CD4-positive, alpha-beta memory T cell (primary cell): ENCODE measurements around the gene ENDOV. TPM values are rescaled to one million over a fixed set of nuclear protein-coding genes. Genes with fewer than 3 reads are reported as not detected.
A peak's percentile ranks its signal among the peaks of the same experiment; 100 is the strongest.

Experiments
- CTCF ChIA-PET: fragments of 350-600 bp; sonication (Branson Sonifier 250); formaldehyde crosslinking; loops from one replicate; lab custom pipeline; 2021; ENCODE audit warnings: inconsistent platforms; ENCODE audit not compliant: partially characterized antibody; lab: Charles Lee
- POLR2A ChIA-PET: fragments of 350-600 bp; sonication (Branson Sonifier 250); formaldehyde crosslinking; loops from one replicate; lab custom pipeline; 2021; ENCODE audit not compliant: partially characterized antibody; lab: Charles Lee
- DNase-seq, 5 donors: peaks; one replicate each; pipeline versions ENCODE4 v3.0.0 to v3.0.0-alpha.2; 2020 to 2022; ENCODE audit warnings: mixed read lengths in 1 of 5
- H3K27ac ChIP-seq: one replicate; pipeline ENCODE4 v1.7.0; 2013; ENCODE audit warnings: low read depth, low read length
- H3K27me3 ChIP-seq: 2 replicates; pipeline ENCODE4 v1.7.0; 2013; ENCODE audit warnings: mild to moderate bottlenecking, low read length, moderate library complexity; ENCODE audit not compliant: insufficient read depth
- H3K36me3 ChIP-seq: 2 replicates; pipeline ENCODE4 v1.7.0; 2013; ENCODE audit warnings: mild to moderate bottlenecking, low read length, moderate library complexity; ENCODE audit not compliant: insufficient read depth
- H3K4me1 ChIP-seq: 2 replicates; pipeline ENCODE4 v1.7.0; 2013; ENCODE audit warnings: mild to moderate bottlenecking, low read length, moderate library complexity; ENCODE audit not compliant: insufficient read depth
- H3K4me3 ChIP-seq, 2 donors: one replicate each; pipeline ENCODE4 v1.7.0; 2013; ENCODE audit warnings: low read length in 2 of 2, mild to moderate bottlenecking in 1 of 2
- H3K9me3 ChIP-seq, 2 donors: one replicate each; pipeline ENCODE4 v1.7.0; 2013; ENCODE audit warnings: low read length in 2 of 2, control low read depth in 1 of 2; ENCODE audit not compliant: control insufficient read depth in 1 of 2
- H3K27ac Mint-ChIP-seq, 7 donors: one replicate each; pipeline ENCODE4 v1.8.0; 2020 to 2021; ENCODE audit warnings: mixed read lengths in 7 of 7, mild to moderate bottlenecking in 6 of 7, inconsistent platforms in 3 of 7, moderate library complexity in 3 of 7
- H3K27me3 Mint-ChIP-seq, 2 donors: one replicate each; pipeline ENCODE4 v1.8.0; 2020 to 2021; ENCODE audit warnings: mixed read lengths in 2 of 2
- H3K36me3 Mint-ChIP-seq, 2 donors: one replicate each; pipeline ENCODE4 v1.8.0; 2020 to 2021; ENCODE audit warnings: mixed read lengths in 2 of 2, inconsistent platforms in 1 of 2, mild to moderate bottlenecking in 1 of 2
- H3K4me1 Mint-ChIP-seq, 4 donors: one replicate each; pipeline ENCODE4 v1.8.0; 2020 to 2021; ENCODE audit warnings: mixed read lengths in 4 of 4, mild to moderate bottlenecking in 1 of 4
- H3K4me3 Mint-ChIP-seq, 8 donors: one replicate each; pipeline ENCODE4 v1.8.0; 2020 to 2021; ENCODE audit warnings: mixed read lengths in 8 of 8, mild to moderate bottlenecking in 7 of 8, moderate library complexity in 6 of 8, inconsistent platforms in 3 of 8
- H3K9me3 Mint-ChIP-seq, 8 donors: one replicate each; pipeline ENCODE4 v1.8.0; 2020 to 2021; ENCODE audit warnings: mixed read lengths in 8 of 8, mild to moderate bottlenecking in 5 of 8, inconsistent platforms in 3 of 8, moderate library complexity in 1 of 8
- intact Hi-C: fragments of 100-400 bp; cut with micrococcal nuclease; formaldehyde crosslinking; loops from one replicate; pipeline ENCODE4 v1.15.1; 2023
- polyA plus RNA-seq, 2 donors: library from polyadenylated mRNA; unstranded; fragments of 300-500 nt; fragmentation: Illumina TruSeq; gene quantifications; one replicate each; pipeline ENCODE4 v1.2.3, GENCODE V29; 2021
- total RNA-seq, 2 experiments: library from RNA; stranded (reverse); gene quantifications; one replicate each; pipeline ENCODE4 v1.2.3, GENCODE V29; 2021

ENDOV gene
- total and polyA plus RNA-seq, 4 experiments from 2014 or later: 10.1 to 25.5 (median 17.8) TPM

- Histone ChIP-seq H3K36me3 (no peaks in the 10 kb centered on the region), H3K4me1 (no peaks in the 10 kb centered on the region), H3K27me3 (no peaks in the 10 kb centered on the region), H3K4me3 (no peak overlapping the region), H3K9me3 (no peaks in the 10 kb centered on the region), H3K27ac (no peak overlapping the region)
- Mint-ChIP-seq H3K36me3 (peaks cover 0 to 9% of the 10 kb centered on the region in 2 donors), H3K9me3 (no peaks in the 10 kb centered on the region), H3K4me1 (no peaks in the 10 kb centered on the region), H3K27me3 (peaks cover 6 to 11% of the 10 kb centered on the region in 2 donors), H3K27ac (no peak overlapping the region), H3K4me3 (no peak overlapping the region)
- CTCF ChIA-PET: no interaction called here
- no peak for DNase-seq
- intact Hi-C loops: no loop called here
- POLR2A ChIA-PET: interaction anchor here (2.2 kb wide), 1 partner anchor 10 kb away, joined by 7 read pairs; no protein-coding TSS in a partner anchor
These were observed 29.6 kb downstream of the ENDOV start for GRCh38 chr17:80444644-80444979.

DNA sequence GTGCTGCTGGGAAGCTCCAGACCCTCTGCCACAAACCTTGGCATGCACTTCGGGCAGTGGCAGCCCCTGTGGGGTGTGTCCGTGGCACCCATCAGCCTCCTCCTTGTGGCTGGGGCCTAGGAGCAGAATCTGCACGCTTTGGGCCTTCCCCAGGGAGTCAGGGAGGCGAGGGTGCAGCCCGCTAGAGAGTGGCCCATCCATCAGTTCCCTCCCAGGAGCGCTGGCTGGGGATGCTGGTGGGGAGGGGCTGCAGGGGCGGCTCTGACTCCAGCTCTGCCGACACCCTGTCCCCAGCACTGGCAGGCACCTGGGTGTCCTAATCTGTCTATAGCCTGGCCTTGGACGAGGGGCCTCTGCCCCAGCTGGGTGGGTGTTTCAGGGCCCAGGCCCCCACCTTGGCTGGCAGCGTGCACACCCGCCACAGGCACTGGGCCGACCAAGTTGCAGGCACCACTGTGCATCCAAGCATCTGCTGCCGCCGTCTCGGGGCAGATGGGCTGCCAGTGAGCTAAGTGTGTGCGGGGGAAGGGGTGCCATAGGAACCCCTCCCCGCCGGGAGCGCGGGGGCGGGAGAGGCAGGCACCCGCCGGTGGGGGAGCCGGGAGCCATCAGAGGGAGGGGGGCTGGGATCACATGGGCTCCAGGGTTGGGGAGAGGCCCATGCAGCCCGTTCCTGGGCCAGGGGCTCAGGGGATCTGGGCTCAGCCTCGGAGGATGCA lies 30.2 kb downstream of the ENDOV start:
- peaks cover 6 to 11% of the 10 kb centered on the region in 2 donors for H3K27me3 Mint-ChIP-seq
- peaks cover 0 to 9% of the 10 kb centered on the region in 2 donors for H3K36me3 Mint-ChIP-seq
- DNase-seq: peak in 1 of 5 donors; percentile 9
- H3K27ac Mint-ChIP-seq: no peak overlapping the region
- Histone ChIP-seq H3K27ac (no peak overlapping the region), H3K4me3 (no peak overlapping the region), H3K27me3 (no peaks in the 10 kb centered on the region), H3K36me3 (no peaks in the 10 kb centered on the region), H3K9me3 (no peaks in the 10 kb centered on the region), H3K4me1 (no peaks in the 10 kb centered on the region)
- POLR2A ChIA-PET: interaction anchor here (2.2 kb wide), 1 partner anchor 10 kb away, joined by 7 read pairs; no protein-coding TSS in a partner anchor
- CTCF ChIA-PET: no interaction called here
- H3K4me3 Mint-ChIP-seq: no peak overlapping the region
- H3K9me3 Mint-ChIP-seq: no peaks in the 10 kb centered on the region
- intact Hi-C loops: no loop called here
- no peaks in the 10 kb centered on the region for H3K4me1 Mint-ChIP-seq

- Histone ChIP-seq H3K4me1 (no peaks in the 10 kb centered on the region), H3K4me3 (no peak overlapping the region), H3K36me3 (no peaks in the 10 kb centered on the region), H3K27ac (no peak overlapping the region), H3K9me3 (no peaks in the 10 kb centered on the region), H3K27me3 (no peaks in the 10 kb centered on the region)
- CTCF ChIA-PET: no interaction called here
- peaks cover 0 to 5% of the 10 kb centered on the region in 2 donors for H3K36me3 Mint-ChIP-seq
- H3K27me3 Mint-ChIP-seq: peaks cover 6 to 8% of the 10 kb centered on the region in 2 donors
- H3K4me1 Mint-ChIP-seq: no peaks in the 10 kb centered on the region
- POLR2A ChIA-PET: interaction anchor here (2.2 kb wide), 1 partner anchor 9 kb away, joined by 7 read pairs; no protein-coding TSS in a partner anchor
- no peaks in the 10 kb centered on the region for H3K9me3 Mint-ChIP-seq
- H3K27ac Mint-ChIP-seq: no peak overlapping the region
- intact Hi-C loops: no loop called here
- no peak overlapping the region for H3K4me3 Mint-ChIP-seq
- DNase-seq: peak in 1 of 5 donors; percentile 25
These were observed 30.8 kb downstream of the ENDOV start for GRCh38 chr17:80445726-80446110.

GRCh38 chr17:80446645-80447405 lies 31.9 kb downstream of the ENDOV start:
- ChIA-PET POLR2A (interaction anchor here (2.2 kb wide), 1 partner anchor 8 kb away, joined by 7 read pairs; no protein-coding TSS in a partner anchor), CTCF (no interaction called here)
- no peaks in the 10 kb centered on the region for H3K4me1 Mint-ChIP-seq
- intact Hi-C loops: no loop called here
- Histone ChIP-seq H3K27me3 (no peaks in the 10 kb centered on the region), H3K4me1 (no peaks in the 10 kb centered on the region), H3K36me3 (no peaks in the 10 kb centered on the region), H3K27ac (no peak overlapping the region), H3K4me3 (no peak overlapping the region), H3K9me3 (no peaks in the 10 kb centered on the region)
- H3K27ac Mint-ChIP-seq: no peak overlapping the region
- no peak overlapping the region for H3K4me3 Mint-ChIP-seq
- DNase-seq: no peak
- peaks cover 0 to 4% of the 10 kb centered on the region in 2 donors for H3K36me3 Mint-ChIP-seq
- H3K27me3 Mint-ChIP-seq: peaks cover 6 to 8% of the 10 kb centered on the region in 2 donors
- H3K9me3 Mint-ChIP-seq: no peaks in the 10 kb centered on the region

- Mint-ChIP-seq H3K4me1 (no peaks in the 10 kb centered on the region), H3K9me3 (no peaks in the 10 kb centered on the region), H3K27ac (no peak overlapping the region), H3K27me3 (peaks cover 2 to 3% of the 10 kb centered on the region in 2 donors), H3K36me3 (peaks cover 0 to 2% of the 10 kb centered on the region in 2 donors), H3K4me3 (no peak overlapping the region)
- Histone ChIP-seq H3K27ac (no peak overlapping the region), H3K27me3 (no peaks in the 10 kb centered on the region), H3K9me3 (no peaks in the 10 kb centered on the region), H3K4me1 (no peaks in the 10 kb centered on the region), H3K36me3 (no peaks in the 10 kb centered on the region), H3K4me3 (no peak overlapping the region)
- intact Hi-C loops: no loop called here
- no peak for DNase-seq
- ChIA-PET POLR2A (no interaction called here), CTCF (no interaction called here)
These were observed 32.8 kb downstream of the ENDOV start for GRCh38 chr17:80447790-80448189.

GRCh38 chr17:80449194-80449929 lies 34.4 kb downstream of the ENDOV start:
- intact Hi-C loops: no loop called here
- Mint-ChIP-seq H3K4me3 (no peak overlapping the region), H3K27ac (no peak overlapping the region), H3K4me1 (peaks cover 3 to 9% (median 6%) of the 10 kb centered on the region in 4 donors), H3K27me3 (no peaks in the 10 kb centered on the region), H3K9me3 (peaks cover 0 to 4% (median 0%) of the 10 kb centered on the region in 8 donors), H3K36me3 (peaks cover 0 to 3% of the 10 kb centered on the region in 2 donors)
- DNase-seq: no peak
- Histone ChIP-seq H3K4me3 (no peak overlapping the region), H3K27me3 (no peaks in the 10 kb centered on the region), H3K4me1 (peaks cover 9% of the 10 kb centered on the region), H3K9me3 (no peaks in the 10 kb centered on the region), H3K27ac (no peak overlapping the region), H3K36me3 (no peaks in the 10 kb centered on the region)
- ChIA-PET CTCF (no interaction called here), POLR2A (no interaction called here)
